HG02759 (cell line): ENCODE data around the gene CD19.
"Not testable (repeated sequence)": the region's sequence is repeated elsewhere in the genome, so short reads cannot be mapped to it uniquely, and the experiment has no call there.

Experiments
- ATAC-seq: cut with Tn5 transposase; IDR thresholded peaks from one replicate; pipeline ENCODE4 v1.9.1; 2021; ENCODE audit warnings: mild to moderate bottlenecking, moderate library complexity; ENCODE audit not compliant: unreplicated experiment

CD19 gene

DNA sequence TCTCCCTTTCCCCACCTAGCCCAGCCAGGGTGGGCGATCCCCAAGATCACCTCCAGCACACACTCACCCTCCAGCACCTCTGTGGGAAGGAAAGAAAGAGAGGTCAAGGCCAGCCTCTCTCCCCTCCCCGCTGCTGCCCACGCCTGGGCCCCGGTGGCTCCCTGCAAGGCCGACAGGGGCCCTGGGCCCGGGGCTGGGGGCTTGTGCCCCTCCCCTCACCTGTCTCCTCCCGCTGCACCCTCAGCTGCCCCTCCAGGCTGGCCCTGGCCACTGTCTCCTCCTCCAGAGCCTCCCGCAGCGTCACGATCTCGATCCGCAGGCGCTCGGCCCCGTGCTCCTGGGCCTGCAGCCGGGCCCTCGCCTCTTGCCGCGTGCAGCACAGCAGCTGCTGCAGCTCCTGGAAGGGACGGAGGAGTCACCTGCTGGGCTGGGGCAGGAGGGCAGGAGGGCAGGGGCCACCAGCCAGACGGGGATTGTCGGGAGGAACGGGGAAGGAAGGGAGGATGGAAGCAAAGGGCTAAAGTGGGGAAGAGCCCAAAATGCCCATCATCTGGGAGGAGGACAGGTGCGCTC, 25.9 kb upstream of the CD19 start:
- ATAC-seq: no peak

DNA sequence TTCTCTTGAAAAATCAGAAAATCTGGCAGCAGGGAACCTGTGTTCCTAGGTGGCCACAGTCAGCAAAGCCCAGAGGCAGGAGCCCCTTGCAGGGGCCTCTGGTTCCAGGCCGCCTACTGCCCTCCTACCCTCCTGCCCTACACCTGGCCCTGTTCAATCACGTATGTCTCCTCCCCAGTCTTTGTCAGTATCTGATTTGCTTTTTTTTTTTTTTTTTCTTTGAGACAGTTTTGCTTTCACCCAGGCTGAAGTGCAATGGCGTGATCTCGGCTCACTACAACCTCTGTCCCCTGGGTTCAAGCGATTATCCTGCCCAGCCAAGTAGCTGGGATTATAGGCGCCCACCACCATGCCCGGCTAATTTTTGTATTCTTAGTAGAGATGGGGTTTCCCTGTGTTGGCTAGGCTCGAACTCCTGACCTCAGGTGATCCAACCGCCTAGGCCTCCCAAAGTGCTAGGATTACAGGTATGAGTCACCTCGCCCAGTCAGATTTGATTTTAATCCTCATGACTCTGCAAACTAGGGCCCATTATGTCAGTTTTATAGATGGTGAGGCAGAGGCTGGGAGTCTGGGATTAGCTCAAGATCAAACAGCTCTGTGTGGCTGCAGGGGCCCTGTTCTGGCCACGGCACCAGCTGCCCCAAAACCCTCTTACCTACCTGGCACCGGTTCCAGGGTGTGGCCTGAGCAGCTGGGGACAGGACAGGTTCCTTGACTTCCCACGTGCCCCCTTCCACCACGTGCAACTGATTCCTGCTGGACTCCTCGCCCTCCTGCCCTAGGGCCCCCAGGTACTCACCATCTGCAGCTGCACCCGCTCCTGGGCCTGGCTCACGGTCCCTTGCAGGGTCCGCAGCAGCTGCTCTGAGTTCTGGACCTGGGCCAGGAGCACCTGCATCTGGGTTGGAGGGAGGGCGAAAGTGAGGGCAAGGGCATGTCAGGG, 21.4 kb upstream of the CD19 start:
- no peak for ATAC-seq

DNA sequence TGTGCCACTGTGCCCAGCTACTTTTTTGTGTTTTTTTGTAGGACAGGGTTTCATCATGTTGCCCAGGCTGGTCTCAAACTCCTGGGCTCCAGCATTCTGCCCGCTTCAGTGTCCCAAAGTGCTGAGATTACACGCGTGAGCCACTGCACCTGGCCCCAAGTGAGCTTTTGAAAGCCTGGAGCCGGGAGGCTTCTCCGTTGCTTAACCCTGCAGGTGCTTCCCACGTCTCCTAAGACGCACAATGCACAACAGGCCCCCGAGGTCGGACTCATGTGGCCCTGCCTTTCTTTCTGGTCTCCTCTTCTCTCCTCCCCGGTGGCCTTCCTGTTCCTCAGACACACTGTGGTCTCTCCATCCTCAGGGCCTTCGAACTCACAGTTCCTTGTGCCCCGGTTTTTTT, 19.2 kb upstream of the CD19 start:
- no peak for ATAC-seq

DNA sequence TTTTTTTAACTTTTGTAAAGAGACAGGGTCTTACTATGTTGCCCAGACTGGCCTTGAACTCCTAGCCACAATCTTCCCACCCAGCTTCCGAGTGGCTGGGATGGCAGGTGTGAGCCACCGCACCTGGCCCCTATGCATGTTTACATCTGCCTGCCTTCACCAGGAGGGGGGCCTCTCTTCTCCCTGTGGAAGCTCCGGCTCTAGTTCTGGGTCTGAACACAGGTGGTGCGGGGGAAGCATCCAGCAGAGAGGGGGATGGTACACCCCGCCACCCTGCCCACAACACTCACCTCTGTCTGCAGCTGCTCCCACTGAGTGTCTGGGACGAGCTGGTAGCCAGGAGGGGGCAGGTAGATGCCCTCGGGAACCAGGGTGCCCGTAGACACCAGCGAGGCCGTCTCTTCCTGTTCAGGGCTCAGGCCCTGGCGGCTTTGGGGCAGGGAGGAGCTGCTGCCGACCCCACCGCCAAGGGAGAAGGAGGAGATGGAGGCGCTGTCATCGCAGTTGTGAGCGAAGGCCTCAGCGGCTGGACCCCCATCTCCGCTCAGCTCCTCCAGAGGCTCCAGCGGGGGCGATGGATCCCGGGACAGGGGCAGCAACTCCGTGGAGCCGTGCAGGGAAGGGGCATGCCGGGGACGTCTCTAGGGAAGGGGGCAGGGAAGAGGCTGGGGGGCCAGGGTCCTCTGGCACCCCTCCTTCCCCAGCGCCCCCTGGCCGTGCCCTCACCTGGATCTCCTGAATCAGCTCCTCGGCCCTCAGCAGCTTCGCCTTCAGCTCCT, 17.6 kb upstream of the CD19 start:
- ATAC-seq: no peak

DNA sequence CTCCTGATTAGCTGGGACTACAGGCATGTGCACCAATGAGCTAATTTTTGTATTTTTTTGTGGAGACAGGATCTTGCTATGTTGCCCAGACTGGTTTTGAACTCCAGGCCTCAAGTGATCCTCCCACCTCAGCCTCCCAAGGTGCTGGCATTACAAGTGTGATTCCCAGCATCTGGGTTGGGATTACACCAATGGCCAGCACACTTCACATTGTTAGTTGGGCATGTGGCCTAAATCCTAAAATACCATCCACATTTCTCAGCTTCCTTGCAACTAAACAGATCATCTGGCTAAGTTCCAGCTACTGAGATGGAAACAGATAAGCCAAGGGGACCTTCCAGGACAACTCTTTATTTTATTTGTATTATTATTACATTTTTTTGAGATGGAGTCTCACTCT, 16.6 kb upstream of the CD19 start:
- ATAC-seq: no peak

DNA sequence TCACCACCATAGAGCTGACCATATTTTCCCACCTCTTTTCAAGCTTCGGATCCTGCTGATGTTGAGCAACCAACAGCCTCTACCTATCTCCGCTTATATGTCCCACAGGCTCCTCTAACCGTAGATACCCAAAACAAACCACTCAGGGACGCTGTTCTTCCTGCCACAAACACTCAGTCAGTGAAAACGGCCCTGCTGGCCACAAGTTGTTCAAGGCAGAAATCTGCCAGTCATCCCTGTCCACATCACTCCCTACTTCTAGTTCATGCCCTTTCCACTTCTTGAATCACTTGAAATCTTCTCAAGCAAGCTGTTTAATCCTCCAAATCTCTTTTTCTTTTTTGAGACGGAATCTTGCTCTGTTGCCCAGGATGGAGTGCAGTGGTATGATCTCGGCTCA, 14.7 kb upstream of the CD19 start:
- no peak for ATAC-seq

DNA sequence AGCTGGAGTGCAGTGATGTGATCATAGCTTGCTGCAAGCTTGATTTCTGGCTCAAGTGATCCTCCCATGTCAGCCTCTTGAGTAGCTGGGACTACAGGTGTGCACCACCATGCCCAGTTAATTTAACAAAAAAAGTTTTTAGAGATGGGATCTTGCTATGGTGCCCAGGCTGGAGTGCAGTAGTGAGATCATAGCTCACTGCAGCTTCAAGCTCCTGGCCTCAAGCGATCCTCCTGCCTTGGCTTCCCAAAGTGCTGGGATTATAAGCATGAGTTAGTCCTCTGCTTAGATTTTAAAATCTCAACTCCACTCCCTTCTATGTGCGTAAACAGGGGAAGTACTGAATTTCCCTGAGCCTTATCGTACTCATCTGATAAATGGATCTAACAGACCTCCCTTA, 13.1 kb upstream of the CD19 start:
- no peak for ATAC-seq

DNA sequence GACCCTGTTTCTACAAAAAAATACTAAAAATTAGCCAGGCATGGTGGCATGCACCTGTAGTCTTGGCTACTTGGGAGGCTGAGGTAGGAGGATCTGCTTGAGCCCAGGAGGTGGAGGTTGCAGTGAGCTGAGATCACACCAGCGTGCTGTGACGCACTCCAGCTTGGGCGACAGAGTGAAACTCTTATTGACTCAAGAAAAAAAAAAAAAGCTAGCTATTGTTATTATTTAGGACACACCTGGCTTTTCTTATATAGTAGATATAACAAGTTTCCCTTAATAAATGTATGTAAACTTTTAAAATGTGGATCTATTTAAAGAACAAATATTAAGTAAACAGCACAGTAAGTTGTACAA, 8.6 kb upstream of the CD19 start:
- no peak for ATAC-seq

DNA sequence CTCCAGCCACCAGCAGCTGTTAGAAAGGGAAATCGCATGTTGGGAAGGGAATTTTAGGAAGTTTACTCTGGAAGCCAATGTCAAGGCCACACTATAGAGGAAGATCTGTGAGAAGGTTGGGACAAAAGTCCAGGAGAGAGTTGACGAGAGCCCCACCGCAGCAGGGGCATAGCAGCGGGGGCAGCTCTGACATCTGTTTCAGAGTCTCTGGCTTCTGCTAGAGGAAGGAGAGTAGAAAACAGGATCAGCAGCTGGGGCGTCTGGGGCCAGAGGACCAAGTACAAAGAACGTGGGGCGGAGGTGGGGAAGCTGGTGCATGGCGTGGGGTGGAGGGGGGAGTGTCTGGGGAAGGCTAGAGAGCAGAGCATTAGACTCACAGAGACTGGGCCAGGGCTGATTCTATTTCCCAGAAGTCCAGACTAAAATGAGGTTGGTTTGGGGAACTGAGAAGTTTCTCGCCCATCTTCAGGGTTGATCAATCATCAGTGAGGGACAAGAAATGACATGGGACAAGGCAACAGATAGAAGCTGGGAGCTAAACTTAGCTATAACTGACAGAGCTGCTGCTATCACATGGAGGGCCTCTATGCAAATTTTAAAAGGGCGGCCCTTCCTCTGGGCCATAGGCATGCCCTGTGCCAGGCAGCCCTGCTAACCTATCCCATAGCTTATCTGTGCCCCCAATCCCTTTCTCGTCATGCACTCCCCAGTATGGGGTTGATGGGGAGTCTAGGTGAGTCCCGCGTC, 7.9 kb upstream of the CD19 start:
- peak; percentile 63 for ATAC-seq

DNA sequence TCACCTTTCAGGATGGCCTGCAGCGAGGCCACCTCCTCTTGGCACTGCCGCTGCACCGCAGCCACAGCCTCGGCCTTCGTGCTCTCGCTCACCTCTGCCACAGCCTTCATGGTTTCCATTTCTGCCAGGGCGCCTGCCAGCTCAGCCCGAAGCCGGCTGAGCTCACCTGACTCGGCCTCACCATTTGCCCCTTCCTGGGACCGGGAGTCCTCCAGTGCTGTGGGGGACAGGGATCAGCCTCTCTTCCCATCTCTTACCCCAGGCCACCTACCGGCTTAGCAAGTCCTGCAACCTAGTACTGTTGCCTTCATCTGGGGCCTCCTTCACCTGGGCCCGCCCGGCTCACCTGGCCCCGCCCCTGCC, 7.4 kb upstream of the CD19 start:
- no peak for ATAC-seq

DNA sequence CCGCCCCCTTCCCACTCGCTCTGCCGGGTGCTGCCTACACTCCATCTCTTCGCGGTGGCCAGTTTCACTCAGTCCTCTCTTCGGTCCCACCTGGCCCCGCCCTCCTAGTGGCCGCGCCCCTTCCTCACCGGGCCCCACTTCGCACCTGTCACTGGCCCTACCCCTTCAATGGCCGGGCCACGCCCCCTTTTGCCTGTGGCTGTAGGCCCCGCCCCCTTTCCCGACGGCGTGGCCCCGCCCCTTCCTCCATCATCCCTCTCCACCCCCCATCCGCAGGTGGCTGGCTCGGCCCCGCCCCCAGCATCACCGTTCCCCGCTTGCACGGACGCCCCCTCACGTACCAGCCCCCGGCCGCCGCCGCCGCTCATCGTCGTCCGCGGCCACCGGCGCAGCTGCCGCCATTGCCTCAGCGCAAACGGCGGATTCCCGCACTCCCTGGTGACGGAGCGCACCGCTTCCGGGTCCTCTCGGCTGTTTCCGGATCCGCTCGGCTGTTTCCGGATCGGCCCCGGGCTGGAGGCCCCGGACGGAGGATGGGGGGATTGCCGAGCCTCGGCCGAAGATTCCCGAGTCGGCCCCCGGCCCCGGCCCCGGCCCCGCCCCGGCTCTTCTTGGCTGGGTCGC, 6.9 kb upstream of the CD19 start, which contains the start of gene RABEP2:
Gene RABEP2, minus strand, starts transcription at position 477 of the 624 bp plus-strand sequence. Its CDS starts 75 bp downstream, at position 402.
- peak; percentile 58 for ATAC-seq

DNA sequence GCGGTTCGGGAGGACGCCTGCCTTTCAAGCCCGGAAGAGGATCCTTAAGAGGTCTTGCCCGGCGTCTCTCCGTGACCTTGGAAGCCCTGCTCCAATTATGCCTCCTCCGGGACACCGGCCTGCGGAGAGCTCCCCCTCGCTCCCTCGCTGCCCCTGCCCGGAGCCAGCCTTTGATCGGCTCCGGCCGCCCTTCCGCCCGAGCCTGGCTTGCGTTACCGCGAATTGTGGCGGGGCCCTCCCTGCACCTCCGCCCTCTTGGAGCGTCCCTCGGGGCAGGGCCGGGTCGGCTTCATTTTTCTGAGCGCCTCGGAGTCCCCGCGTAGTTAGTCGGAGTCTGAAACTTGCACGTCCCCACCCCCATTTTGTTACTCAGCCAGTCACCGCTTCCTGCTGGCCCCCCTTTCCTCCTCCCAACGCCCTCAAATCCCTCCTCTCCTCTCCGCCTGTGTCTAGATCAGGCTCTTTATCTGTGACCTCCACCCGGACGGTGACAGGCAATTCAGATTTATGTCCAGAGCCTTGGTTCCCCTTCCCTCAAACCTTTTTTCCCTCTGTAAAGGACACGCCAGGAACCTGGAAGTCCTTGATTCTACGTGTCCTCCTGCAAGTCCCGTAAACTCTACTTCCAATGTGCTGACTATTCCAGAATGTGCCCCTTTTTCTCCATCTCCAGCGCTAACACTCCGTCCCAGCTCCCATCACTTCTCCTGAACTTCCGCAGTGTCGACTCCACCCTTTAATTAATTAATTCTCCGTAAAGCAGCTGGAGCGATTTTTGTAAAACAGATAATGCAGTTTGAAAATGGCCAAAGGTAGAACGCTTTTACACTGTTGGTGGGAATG, 6.2 kb upstream of the CD19 start:
- ATAC-seq: peak; percentile 29

DNA sequence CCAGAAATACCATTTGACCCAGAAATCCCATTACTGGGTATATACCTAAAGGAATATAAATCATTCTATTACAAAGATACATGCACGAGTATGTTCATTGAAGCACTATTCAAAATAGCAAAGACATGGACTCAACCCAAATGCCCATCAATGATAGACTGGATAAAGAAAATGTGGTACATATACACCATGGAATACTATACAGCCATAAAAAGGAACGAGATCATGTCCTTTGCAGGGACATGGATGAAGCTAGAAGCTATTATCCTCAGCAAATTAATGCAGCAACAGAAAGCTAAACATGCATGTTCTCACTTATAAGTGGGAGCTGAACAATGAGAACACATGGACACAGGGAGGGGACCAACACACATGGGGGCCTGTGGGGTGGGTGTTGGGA, 5.5 kb upstream of the CD19 start:
- not testable (repeated sequence) for ATAC-seq

DNA sequence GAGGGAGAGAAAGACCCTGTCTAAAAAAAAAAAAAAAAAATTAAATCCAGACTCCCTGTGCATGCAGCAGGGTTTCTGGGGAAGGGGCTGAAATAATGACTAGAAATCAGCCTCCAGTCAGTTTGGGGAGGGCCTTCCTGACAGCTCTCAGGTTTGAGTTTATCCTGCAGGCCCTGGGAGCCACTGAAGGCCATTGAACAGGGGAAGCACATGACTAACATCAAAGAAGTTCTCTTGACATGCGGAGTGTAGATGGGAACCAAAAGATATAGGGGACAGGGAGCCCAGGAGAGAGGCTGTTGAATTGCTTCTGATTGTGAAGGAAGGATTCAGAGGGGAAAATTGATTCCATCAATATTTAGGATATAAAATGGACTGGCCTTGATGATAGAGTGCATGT, 4.0 kb upstream of the CD19 start:
- ATAC-seq: no peak

DNA sequence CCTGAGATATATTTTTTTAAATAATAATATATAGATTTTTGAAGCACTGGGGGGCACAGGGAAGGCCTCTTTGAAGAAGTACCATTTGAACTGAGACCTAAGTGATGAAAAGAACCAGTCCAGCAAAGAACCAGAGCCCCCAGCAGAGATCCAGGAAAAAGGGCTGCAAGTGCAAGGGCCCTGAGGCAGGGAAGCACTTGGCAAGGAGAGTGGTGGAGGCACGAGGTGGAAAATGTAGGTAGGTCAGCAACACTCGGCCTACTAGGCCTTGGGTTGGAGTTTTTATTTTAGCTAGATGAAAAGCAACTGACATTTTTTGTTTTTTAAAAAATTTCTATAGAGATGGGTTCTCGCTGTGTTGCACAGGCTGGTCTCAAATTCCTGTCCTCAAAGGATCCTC, 1.6 kb upstream of the CD19 start:
- ATAC-seq: no peak

DNA sequence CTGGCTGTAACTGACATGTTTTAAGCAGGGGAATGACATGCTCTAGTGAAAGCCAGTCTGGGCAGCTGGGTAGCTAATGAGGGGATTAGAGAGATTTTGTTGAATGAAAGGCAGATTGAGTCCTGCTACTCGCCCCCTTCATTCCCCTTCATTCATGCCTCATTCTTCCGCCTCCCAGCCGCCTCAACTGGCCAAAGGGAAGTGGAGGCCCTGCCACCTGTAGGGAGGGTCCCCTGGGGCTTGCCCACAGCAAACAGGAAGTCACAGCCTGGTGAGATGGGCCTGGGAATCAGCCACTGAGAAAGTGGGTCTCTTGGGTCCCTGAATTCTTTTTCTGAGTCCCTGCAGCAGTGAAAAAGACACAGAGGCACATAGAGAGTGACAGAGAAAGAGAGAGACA, 1.1 kb upstream of the CD19 start:
- ATAC-seq: peak; percentile 68

DNA sequence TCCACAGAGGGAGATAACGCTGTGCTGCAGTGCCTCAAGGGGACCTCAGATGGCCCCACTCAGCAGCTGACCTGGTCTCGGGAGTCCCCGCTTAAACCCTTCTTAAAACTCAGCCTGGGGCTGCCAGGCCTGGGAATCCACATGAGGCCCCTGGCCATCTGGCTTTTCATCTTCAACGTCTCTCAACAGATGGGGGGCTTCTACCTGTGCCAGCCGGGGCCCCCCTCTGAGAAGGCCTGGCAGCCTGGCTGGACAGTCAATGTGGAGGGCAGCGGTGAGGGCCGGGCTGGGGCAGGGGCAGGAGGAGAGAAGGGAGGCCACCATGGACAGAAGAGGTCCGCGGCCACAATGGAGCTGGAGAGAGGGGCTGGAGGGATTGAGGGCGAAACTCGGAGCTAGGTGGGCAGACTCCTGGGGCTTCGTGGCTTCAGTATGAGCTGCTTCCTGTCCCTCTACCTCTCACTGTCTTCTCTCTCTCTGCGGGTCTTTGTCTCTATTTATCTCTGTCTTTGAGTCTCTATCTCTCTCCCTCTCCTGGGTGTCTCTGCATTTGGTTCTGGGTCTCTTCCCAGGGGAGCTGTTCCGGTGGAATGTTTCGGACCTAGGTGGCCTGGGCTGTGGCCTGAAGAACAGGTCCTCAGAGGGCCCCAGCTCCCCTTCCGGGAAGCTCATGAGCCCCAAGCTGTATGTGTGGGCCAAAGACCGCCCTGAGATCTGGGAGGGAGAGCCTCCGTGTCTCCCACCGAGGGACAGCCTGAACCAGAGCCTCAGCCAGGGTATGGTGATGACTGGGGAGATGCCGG, 769 bp downstream of the CD19 start:
- ATAC-seq: no peak

DNA sequence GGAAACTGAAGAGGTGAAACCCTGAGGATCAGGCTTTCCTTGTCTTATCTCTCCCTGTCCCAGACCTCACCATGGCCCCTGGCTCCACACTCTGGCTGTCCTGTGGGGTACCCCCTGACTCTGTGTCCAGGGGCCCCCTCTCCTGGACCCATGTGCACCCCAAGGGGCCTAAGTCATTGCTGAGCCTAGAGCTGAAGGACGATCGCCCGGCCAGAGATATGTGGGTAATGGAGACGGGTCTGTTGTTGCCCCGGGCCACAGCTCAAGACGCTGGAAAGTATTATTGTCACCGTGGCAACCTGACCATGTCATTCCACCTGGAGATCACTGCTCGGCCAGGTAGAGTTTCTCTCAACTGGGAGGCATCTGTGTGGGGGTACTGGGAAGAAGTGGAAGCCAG, 1.4 kb downstream of the CD19 start:
- ATAC-seq: no peak

DNA sequence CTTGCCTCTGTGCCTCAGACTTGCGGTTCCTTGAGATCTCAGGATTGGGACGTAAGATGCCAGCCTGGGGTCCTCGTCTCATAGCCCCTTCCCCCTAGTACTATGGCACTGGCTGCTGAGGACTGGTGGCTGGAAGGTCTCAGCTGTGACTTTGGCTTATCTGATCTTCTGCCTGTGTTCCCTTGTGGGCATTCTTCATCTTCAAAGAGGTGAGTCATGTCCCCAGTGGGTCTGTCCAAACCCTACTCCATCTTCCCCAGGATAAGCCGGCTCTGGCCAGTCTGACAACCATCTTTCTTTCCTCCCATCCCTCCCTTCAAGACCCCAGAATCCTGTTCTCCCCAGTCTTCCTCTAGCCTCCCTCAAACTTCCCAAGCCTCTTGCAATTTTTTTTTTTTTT, 3.6 kb downstream of the CD19 start:
- no peak for ATAC-seq
